Astrocyte (in vitro differentiated cells and primary cell): ENCODE data around the gene FZD2. TPM values are rescaled to one million over a fixed set of nuclear protein-coding genes. Genes with fewer than 3 reads are reported as not detected.
"Not testable (repeated sequence)": the region's sequence is repeated elsewhere in the genome, so short reads cannot be mapped to it uniquely, and the experiment has no call there.

Experiments used
- DNase-seq: peaks from one replicate; pipeline ENCODE4 v3.0.0-alpha.2; 2010; ENCODE audit warnings: low read depth
- FAIRE-seq: peaks from 2 replicates; lab custom pipeline; 2011; peaks lifted over from hg19 to GRCh38; lab: Jason Lieb, UNC
- H2AFZ ChIP-seq: 2 replicates; pipeline ENCODE4 v1.6.0; 2012; ENCODE audit warnings: low read depth, low read length, inconsistent platforms
- H3K27ac ChIP-seq: 2 replicates; pipeline ENCODE4 v1.5.1; 2011; ENCODE audit warnings: low read depth, low read length, inconsistent platforms
- H3K27me3 ChIP-seq: 2 replicates; pipeline ENCODE4 v1.6.0; 2011; ENCODE audit warnings: low read length, inconsistent platforms; ENCODE audit not compliant: insufficient read depth
- H3K36me3 ChIP-seq: 2 replicates; pipeline ENCODE4 v1.5.1; 2011; ENCODE audit warnings: low read length, inconsistent platforms; ENCODE audit not compliant: insufficient read depth
- H3K4me1 ChIP-seq: 2 replicates; pipeline ENCODE4 v1.5.1; 2011; ENCODE audit warnings: low read length, inconsistent platforms; ENCODE audit not compliant: insufficient read depth
- H3K4me2 ChIP-seq: 2 replicates; pipeline ENCODE4 v1.6.0; 2012; ENCODE audit warnings: low read length, inconsistent platforms
- H3K4me3 ChIP-seq: 2 replicates; pipeline ENCODE4 v1.5.1; 2011; ENCODE audit warnings: low read depth, mild to moderate bottlenecking, low read length, inconsistent platforms; ENCODE audit not compliant: insufficient read depth
- H3K79me2 ChIP-seq: 2 replicates; pipeline ENCODE4 v1.6.0; 2012; ENCODE audit warnings: mild to moderate bottlenecking, low read length, inconsistent platforms; ENCODE audit not compliant: insufficient read depth
- H3K9ac ChIP-seq: 2 replicates; pipeline ENCODE4 v1.6.0; 2012; ENCODE audit warnings: mild to moderate bottlenecking, low read length, inconsistent platforms
- H3K9me3 ChIP-seq: 2 replicates; pipeline ENCODE4 v1.5.1; 2012; ENCODE audit warnings: low read depth, mild to moderate bottlenecking, low read length, inconsistent platforms; ENCODE audit not compliant: insufficient read depth
- H4K20me1 ChIP-seq: 2 replicates; pipeline ENCODE4 v1.6.0; 2012; ENCODE audit warnings: low read length, inconsistent platforms; ENCODE audit not compliant: insufficient read depth
- H3K27ac Mint-ChIP-seq: one replicate; pipeline ENCODE4 v1.8.0; 2021; ENCODE audit warnings: mild to moderate bottlenecking, mixed read lengths; ENCODE audit not compliant: unreplicated experiment
- H3K27me3 Mint-ChIP-seq: one replicate; pipeline ENCODE4 v1.8.0; 2021; ENCODE audit warnings: low read depth, mixed read lengths; ENCODE audit not compliant: unreplicated experiment
- H3K36me3 Mint-ChIP-seq: one replicate; pipeline ENCODE4 v1.8.0; 2021; ENCODE audit warnings: low read depth, mixed read lengths; ENCODE audit not compliant: unreplicated experiment
- H3K4me1 Mint-ChIP-seq: one replicate; pipeline ENCODE4 v1.8.0; 2021; ENCODE audit warnings: low read depth, mixed read lengths; ENCODE audit not compliant: unreplicated experiment
- H3K4me3 Mint-ChIP-seq: one replicate; pipeline ENCODE4 v1.8.0; 2021; ENCODE audit warnings: mild to moderate bottlenecking, moderate library complexity, mixed read lengths; ENCODE audit not compliant: unreplicated experiment
- H3K9me3 Mint-ChIP-seq: one replicate; pipeline ENCODE4 v1.8.0; 2021; ENCODE audit warnings: mild to moderate bottlenecking, mixed read lengths; ENCODE audit not compliant: unreplicated experiment
- CTCF ChIP-seq: IDR thresholded peaks from 2 replicates; pipeline ENCODE4 v1.5.1; 2011; ENCODE audit warnings: low read depth, mild to moderate bottlenecking, inconsistent platforms, low read length, moderate library complexity; ENCODE audit not compliant: insufficient read depth
- EZH2 ChIP-seq: IDR thresholded peaks from 2 replicates; pipeline ENCODE4 v1.6.1; 2012; ENCODE audit warnings: mild to moderate bottlenecking, low read length, inconsistent platforms; ENCODE audit not compliant: insufficient read depth
- total RNA-seq: library from RNA; stranded (reverse); gene quantifications from 2 replicates; pipeline ENCODE4 v1.2.1, GENCODE V29; 2021

FZD2 gene
- total RNA-seq, 1 donor from 2014 or later, result 97.6 TPM

GRCh38 chr17:44533533-44534246 lies 23.6 kb upstream of the FZD2 start:
- H3K27ac ChIP-seq, result peak overlapping the region; percentile 68
- Mint-ChIP-seq H3K4me3 (peak overlapping the region; percentile 54), H3K27ac (peak overlapping the region; percentile 78), H3K9me3 (no peaks in the 10 kb centered on the region), H3K36me3 (peaks cover 5% of the 10 kb centered on the region), H3K4me1 (peaks cover 23% of the 10 kb centered on the region), H3K27me3 (no peaks in the 10 kb centered on the region)
- peak; percentile 71 for DNase-seq
- H4K20me1 ChIP-seq, result no peaks in the 10 kb centered on the region
- TF ChIP-seq CTCF (peak; percentile 92), EZH2 (no peak)
- H2AFZ ChIP-seq, result peak overlapping the region; percentile 92
- no peaks in the 10 kb centered on the region for H3K36me3 ChIP-seq
- peak overlapping the region; percentile 73 for H3K4me2 ChIP-seq
- no peaks in the 10 kb centered on the region for H3K79me2 ChIP-seq
- peaks cover 20% of the 10 kb centered on the region for H3K4me1 ChIP-seq
- H3K27me3 ChIP-seq, result no peaks in the 10 kb centered on the region
- H3K9ac ChIP-seq, result peak overlapping the region; percentile 45
- peak overlapping the region; percentile 29 for H3K4me3 ChIP-seq
- no peak for FAIRE-seq
- H3K9me3 ChIP-seq, result no peaks in the 10 kb centered on the region

- H3K36me3 Mint-ChIP-seq, result peaks cover 1% of the 10 kb centered on the region
- peak overlapping the region; percentile 36 for H3K9ac ChIP-seq
- peak overlapping the region; percentile 18 for H3K4me2 ChIP-seq
- H3K27me3 ChIP-seq, result no peaks in the 10 kb centered on the region
- no peaks in the 10 kb centered on the region for H3K9me3 ChIP-seq
- no peaks in the 10 kb centered on the region for H4K20me1 ChIP-seq
- peaks cover 20% of the 10 kb centered on the region for H3K4me1 ChIP-seq
- H3K9me3 Mint-ChIP-seq, result peaks cover 4% of the 10 kb centered on the region
- FAIRE-seq, result no peak
- peak overlapping the region; percentile 67 for H3K4me3 Mint-ChIP-seq
- H3K27me3 Mint-ChIP-seq, result no peaks in the 10 kb centered on the region
- H2AFZ ChIP-seq, result peak overlapping the region; percentile 78
- H3K27ac ChIP-seq, result peak overlapping the region; percentile 27
- no peak overlapping the region for H3K4me3 ChIP-seq
- no peak for TF ChIP-seq EZH2
- H3K27ac Mint-ChIP-seq, result peak overlapping the region; percentile 96
- H3K79me2 ChIP-seq, result no peaks in the 10 kb centered on the region
- H3K4me1 Mint-ChIP-seq, result peaks cover 30% of the 10 kb centered on the region
- DNase-seq, result no peak
- no peaks in the 10 kb centered on the region for H3K36me3 ChIP-seq
Observed at GRCh38 chr17:44536090-44536953, 21.0 kb upstream of the FZD2 start.

GRCh38 chr17:44537922-44538321 lies 19.4 kb upstream of the FZD2 start:
- H4K20me1 ChIP-seq, H3K9me3 Mint-ChIP-seq, H3K27me3 ChIP-seq, DNase-seq, FAIRE-seq, H3K79me2 ChIP-seq, H3K27ac ChIP-seq, H3K36me3 Mint-ChIP-seq, H3K4me3 Mint-ChIP-seq, H3K27me3 Mint-ChIP-seq, H3K36me3 ChIP-seq, H2AFZ ChIP-seq, H3K9ac ChIP-seq, H3K9me3 ChIP-seq, H3K4me3 ChIP-seq, H3K4me2 ChIP-seq: not testable (repeated sequence)
- peaks cover 36% of the 10 kb centered on the region for H3K4me1 ChIP-seq
- Mint-ChIP-seq H3K27ac (peak overlapping the region; percentile 34), H3K4me1 (peaks cover 43% of the 10 kb centered on the region)
